ENCODE measurements around the gene PILRA. TPM values are rescaled to one million over a fixed set of nuclear protein-coding genes. Genes with fewer than 3 reads are reported as not detected.

Gene PILRA
- total RNA-seq, 1 experiment from 2014 or later, result 1.8 TPM

- TF ChIP-seq, protein P1, sequence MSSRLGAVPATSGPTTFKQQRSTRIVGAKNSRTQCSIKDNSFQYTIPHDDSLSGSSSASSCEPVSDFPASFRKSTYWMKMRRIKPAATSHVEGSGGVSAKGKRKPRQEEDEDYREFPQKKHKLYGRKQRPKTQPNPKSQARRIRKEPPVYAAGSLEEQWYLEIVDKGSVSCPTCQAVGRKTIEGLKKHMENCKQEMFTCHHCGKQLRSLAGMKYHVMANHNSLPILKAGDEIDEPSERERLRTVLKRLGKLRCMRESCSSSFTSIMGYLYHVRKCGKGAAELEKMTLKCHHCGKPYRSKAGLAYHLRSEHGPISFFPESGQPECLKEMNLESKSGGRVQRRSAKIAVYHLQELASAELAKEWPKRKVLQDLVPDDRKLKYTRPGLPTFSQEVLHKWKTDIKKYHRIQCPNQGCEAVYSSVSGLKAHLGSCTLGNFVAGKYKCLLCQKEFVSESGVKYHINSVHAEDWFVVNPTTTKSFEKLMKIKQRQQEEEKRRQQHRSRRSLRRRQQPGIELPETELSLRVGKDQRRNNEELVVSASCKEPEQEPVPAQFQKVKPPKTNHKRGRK (CRISPR knock-in tag; IDR thresholded peaks at IDR 0.05; ENCODE audit: borderline replicate concordance), result no peak
- TF ChIP-seq HMGA2 (CRISPR knock-in tag; IDR thresholded peaks at IDR 0.05) (no peak), TCF7 (CRISPR knock-in tag; IDR thresholded peaks at IDR 0.05; ENCODE audit: low read depth) (no peak), CREM (CRISPR knock-in tag; IDR thresholded peaks at IDR 0.05) (no peak), ZBTB21 (CRISPR knock-in tag; IDR thresholded peaks at IDR 0.05; ENCODE audit: borderline replicate concordance) (no peak), ZMAT4 (CRISPR knock-in tag; IDR thresholded peaks at IDR 0.05) (no peak), RORB (CRISPR knock-in tag; IDR thresholded peaks at IDR 0.05) (no peak), SMAD3 (CRISPR knock-in tag; IDR thresholded peaks at IDR 0.05; ENCODE audit: borderline replicate concordance) (no peak), NFYB (CRISPR knock-in tag; conservative IDR thresholded peaks at IDR 0.05; ENCODE audit: low read depth) (0 out of 2 replicates have a peak, but pooled peaks have one; percentile 8), ZNF532 (CRISPR knock-in tag; IDR thresholded peaks at IDR 0.05; ENCODE audit: borderline replicate concordance) (no peak), ETV6 (CRISPR knock-in tag; IDR thresholded peaks at IDR 0.05) (peak; percentile 79; the same call in 1 of the 2 replicates), SMAD4 (CRISPR knock-in tag; IDR thresholded peaks at IDR 0.05) (no peak), NFATC4 (CRISPR knock-in tag; IDR thresholded peaks at IDR 0.05) (no peak)
- TF ChIP-seq, protein P2, sequence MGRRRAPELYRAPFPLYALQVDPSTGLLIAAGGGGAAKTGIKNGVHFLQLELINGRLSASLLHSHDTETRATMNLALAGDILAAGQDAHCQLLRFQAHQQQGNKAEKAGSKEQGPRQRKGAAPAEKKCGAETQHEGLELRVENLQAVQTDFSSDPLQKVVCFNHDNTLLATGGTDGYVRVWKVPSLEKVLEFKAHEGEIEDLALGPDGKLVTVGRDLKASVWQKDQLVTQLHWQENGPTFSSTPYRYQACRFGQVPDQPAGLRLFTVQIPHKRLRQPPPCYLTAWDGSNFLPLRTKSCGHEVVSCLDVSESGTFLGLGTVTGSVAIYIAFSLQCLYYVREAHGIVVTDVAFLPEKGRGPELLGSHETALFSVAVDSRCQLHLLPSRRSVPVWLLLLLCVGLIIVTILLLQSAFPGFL (CRISPR knock-in tag; IDR thresholded peaks at IDR 0.05; ENCODE audit: borderline replicate concordance), result no peak
- TF ChIP-seq, protein P3, sequence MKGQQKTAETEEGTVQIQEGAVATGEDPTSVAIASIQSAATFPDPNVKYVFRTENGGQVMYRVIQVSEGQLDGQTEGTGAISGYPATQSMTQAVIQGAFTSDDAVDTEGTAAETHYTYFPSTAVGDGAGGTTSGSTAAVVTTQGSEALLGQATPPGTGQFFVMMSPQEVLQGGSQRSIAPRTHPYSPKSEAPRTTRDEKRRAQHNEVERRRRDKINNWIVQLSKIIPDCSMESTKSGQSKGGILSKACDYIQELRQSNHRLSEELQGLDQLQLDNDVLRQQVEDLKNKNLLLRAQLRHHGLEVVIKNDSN (CRISPR knock-in tag; IDR thresholded peaks at IDR 0.05), result peak; percentile 16; the same call in 1 of the 2 replicates
- TF ChIP-seq, protein P4, sequence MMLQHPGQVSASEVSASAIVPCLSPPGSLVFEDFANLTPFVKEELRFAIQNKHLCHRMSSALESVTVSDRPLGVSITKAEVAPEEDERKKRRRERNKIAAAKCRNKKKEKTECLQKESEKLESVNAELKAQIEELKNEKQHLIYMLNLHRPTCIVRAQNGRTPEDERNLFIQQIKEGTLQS (CRISPR knock-in tag; conservative IDR thresholded peaks at IDR 0.05), result no peak
- TF ChIP-seq, protein P5, sequence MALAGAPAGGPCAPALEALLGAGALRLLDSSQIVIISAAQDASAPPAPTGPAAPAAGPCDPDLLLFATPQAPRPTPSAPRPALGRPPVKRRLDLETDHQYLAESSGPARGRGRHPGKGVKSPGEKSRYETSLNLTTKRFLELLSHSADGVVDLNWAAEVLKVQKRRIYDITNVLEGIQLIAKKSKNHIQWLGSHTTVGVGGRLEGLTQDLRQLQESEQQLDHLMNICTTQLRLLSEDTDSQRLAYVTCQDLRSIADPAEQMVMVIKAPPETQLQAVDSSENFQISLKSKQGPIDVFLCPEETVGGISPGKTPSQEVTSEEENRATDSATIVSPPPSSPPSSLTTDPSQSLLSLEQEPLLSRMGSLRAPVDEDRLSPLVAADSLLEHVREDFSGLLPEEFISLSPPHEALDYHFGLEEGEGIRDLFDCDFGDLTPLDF (CRISPR knock-in tag; IDR thresholded peaks at IDR 0.05), result 0 out of 2 replicates have a peak, but pooled peaks have one; percentile 10
- TF ChIP-seq, protein P6, sequence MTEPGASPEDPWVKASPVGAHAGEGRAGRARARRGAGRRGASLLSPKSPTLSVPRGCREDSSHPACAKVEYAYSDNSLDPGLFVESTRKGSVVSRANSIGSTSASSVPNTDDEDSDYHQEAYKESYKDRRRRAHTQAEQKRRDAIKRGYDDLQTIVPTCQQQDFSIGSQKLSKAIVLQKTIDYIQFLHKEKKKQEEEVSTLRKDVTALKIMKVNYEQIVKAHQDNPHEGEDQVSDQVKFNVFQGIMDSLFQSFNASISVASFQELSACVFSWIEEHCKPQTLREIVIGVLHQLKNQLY (CRISPR knock-in tag; IDR thresholded peaks at IDR 0.05), result no peak
- TF ChIP-seq, protein P7, sequence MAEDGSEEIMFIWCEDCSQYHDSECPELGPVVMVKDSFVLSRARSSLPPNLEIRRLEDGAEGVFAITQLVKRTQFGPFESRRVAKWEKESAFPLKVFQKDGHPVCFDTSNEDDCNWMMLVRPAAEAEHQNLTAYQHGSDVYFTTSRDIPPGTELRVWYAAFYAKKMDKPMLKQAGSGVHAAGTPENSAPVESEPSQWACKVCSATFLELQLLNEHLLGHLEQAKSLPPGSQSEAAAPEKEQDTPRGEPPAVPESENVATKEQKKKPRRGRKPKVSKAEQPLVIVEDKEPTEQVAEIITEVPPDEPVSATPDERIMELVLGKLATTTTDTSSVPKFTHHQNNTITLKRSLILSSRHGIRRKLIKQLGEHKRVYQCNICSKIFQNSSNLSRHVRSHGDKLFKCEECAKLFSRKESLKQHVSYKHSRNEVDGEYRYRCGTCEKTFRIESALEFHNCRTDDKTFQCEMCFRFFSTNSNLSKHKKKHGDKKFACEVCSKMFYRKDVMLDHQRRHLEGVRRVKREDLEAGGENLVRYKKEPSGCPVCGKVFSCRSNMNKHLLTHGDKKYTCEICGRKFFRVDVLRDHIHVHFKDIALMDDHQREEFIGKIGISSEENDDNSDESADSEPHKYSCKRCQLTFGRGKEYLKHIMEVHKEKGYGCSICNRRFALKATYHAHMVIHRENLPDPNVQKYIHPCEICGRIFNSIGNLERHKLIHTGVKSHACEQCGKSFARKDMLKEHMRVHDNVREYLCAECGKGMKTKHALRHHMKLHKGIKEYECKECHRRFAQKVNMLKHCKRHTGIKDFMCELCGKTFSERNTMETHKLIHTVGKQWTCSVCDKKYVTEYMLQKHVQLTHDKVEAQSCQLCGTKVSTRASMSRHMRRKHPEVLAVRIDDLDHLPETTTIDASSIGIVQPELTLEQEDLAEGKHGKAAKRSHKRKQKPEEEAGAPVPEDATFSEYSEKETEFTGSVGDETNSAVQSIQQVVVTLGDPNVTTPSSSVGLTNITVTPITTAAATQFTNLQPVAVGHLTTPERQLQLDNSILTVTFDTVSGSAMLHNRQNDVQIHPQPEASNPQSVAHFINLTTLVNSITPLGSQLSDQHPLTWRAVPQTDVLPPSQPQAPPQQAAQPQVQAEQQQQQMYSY (CRISPR knock-in tag; IDR thresholded peaks at IDR 0.05), result 0 out of 2 replicates have a peak, but pooled peaks have one; percentile 11
These were observed 62.4 kb downstream of the PILRA start (continued) for GRCh38 chr7:100435401-100436304.

All from WTC11 (cell line).